Esophagus squamous epithelium (tissue), 4 donors: ENCODE results near the gene C2orf92.

ENCODE experiments used
- CTCF ChIP-seq, 6 experiments: fragments of 450-650 bp in 4 of 6; fragments of 200-600 bp in 2 of 6; sonication (generic) in 2 of 6; IDR thresholded peaks; one replicate each; pipeline ENCODE4 v1.5.1; 2016 to 2019; ENCODE audit warnings: antibody characterized with exemption in 6 of 6, mild to moderate bottlenecking in 4 of 6, moderate library complexity in 4 of 6
- POLR2A ChIP-seq, 4 donors: fragments of 450-650 bp; IDR thresholded peaks; one replicate each; pipeline ENCODE4 v1.6.1; 2017; ENCODE audit warnings: antibody characterized with exemption in 4 of 4, mild to moderate bottlenecking in 4 of 4, moderate library complexity in 3 of 4

- TF ChIP-seq CTCF (IDR thresholded peaks at IDR 0.05) (peak in 1 of 6 experiments; percentile 39), POLR2A (IDR thresholded peaks at IDR 0.05) (peak in 3 of 4 donors; percentile 68 to 84 (median 82))
These were observed 23.6 kb upstream of the C2orf92 start, which contains the start of gene COX5B for GRCh38 chr2:97645695-97646629.
